ENCODE results near the gene PXYLP1. TPM values are rescaled to one million over a fixed set of nuclear protein-coding genes. Genes with fewer than 3 reads are reported as not detected.

The PXYLP1 gene
- polyA plus RNA-seq, 4 donors: 34.6 to 40.2 (median 39.0) TPM

DNA sequence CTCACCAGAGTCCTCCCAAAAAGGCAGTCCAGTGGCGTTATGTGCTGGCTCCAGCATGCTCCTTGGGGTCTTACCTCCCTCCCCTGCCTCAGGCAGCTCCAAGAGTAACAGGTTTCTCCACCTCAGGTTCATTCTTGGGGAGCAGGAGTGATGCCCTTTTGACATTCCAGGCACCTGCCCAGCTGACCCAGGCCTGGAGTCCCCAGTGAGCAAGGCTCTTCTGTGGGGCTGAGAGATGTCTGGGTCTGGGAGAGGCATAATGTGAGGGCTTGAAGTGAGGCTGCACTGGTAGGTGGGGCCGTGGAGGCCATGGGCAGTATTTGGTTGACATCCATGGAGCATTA lies 15.3 kb downstream of the PXYLP1 start:
- DNase-seq (ENCODE audit: low read depth in 4 of 4, low spot score in 2 of 4): no peak

GRCh38 chr3:141248064-141248463 lies 16.4 kb downstream of the PXYLP1 start:
- no peak for DNase-seq (ENCODE audit: low read depth in 4 of 4, low spot score in 2 of 4)

GRCh38 chr3:141249041-141249440 lies 17.4 kb downstream of the PXYLP1 start:
- DNase-seq (ENCODE audit: low read depth in 4 of 4, low spot score in 2 of 4): no peak

- no peak for DNase-seq (ENCODE audit: low read depth in 4 of 4, low spot score in 2 of 4)
Observed at GRCh38 chr3:141250342-141250741, 18.7 kb downstream of the PXYLP1 start.

GRCh38 chr3:141250828-141251227 lies 19.2 kb downstream of the PXYLP1 start:
- DNase-seq (ENCODE audit: low read depth in 4 of 4, low spot score in 2 of 4): no peak

DNA sequence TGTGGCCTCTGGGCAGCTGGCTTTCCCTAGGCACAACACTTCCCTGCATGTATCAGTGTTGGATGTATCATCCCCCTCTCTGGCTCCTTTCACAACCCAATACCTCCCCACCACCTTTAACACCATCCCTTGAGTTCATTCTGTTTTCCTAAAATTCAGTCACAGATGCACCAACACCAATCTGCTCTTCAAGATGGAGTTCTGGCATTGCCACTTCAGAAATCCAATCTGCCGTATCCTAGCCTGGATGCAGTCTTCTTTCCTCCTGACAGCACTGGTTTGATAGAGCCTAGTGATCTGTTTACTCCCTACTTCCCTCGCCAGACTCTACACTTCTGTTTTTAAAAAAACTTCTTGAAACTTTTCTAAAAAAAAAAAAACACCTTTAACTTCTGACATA lies 21.7 kb downstream of the PXYLP1 start:
- no peak for DNase-seq (ENCODE audit: low read depth in 4 of 4, low spot score in 2 of 4)

GRCh38 chr3:141253811-141254210 lies 22.2 kb downstream of the PXYLP1 start:
- DNase-seq (ENCODE audit: low read depth in 4 of 4, low spot score in 2 of 4): no peak

DNA sequence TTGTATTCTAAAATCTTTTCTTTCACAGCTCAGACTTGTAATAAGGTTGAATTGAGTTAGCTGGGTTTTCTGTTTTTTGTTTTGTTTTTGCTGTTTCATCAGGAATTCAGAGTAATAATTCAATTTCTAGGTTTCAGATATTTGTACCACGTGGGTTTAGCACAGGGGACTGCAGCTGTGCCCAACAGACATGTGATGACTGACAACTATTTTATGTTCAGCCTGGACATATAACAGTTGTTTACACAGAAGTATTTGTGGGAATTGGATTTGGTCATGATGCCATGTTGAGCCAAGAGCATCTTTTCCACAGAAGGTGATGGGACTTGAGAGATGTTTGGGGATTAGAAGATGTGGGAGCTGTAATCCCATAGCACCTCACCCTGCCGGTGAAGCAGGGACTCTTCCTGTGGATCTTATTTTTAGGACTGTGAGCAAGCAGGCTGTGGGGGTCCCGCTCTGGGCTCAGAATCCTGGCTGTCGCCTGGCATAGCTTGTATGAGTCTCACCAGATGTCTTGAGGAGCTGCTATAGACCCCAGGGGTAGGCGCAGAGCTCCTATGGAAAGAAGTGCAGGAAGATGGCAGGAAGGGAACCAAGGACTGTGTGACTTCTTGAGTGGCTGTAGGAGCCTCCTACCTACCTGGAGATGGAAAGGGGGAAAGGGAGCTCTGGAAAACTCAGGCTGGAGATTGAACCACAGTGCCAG lies 23.7 kb downstream of the PXYLP1 start:
- no peak for DNase-seq (ENCODE audit: low read depth in 4 of 4, low spot score in 2 of 4)

- DNase-seq (ENCODE audit: low read depth in 4 of 4, low spot score in 2 of 4): no peak
Observed at GRCh38 chr3:141255846-141256261, 24.2 kb downstream of the PXYLP1 start.

- no peak for DNase-seq (ENCODE audit: low read depth in 4 of 4, low spot score in 2 of 4)
Observed at GRCh38 chr3:141256820-141257219, 25.2 kb downstream of the PXYLP1 start.

DNA sequence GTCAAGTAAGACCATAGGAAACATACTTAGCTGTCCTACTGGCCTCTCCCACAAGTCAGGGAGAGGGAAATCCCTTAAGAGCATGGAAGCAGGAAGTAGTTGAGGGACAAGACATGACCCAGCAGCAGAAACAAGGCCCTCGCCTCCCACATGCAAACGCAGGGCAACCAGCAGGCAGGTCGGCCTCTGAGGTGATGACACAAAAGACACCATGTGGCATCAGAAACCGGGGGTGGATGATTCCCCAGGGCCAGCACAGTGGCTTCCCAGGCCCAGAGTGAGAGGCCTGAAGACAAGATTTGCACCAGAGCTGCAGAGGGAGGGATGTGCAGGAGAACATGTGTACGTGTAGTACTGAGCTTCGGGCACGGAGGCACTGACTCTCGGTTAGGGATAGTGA lies 26.3 kb downstream of the PXYLP1 start:
- DNase-seq (ENCODE audit: low read depth in 4 of 4, low spot score in 2 of 4): no peak

GRCh38 chr3:141258973-141259372 lies 27.3 kb downstream of the PXYLP1 start:
- no peak for DNase-seq (ENCODE audit: low read depth in 4 of 4, low spot score in 2 of 4)

- no peak for DNase-seq (ENCODE audit: low read depth in 4 of 4, low spot score in 2 of 4)
Observed at GRCh38 chr3:141259821-141260629, 28.4 kb downstream of the PXYLP1 start.

GRCh38 chr3:141260630-141260927 lies 29.0 kb downstream of the PXYLP1 start:
- DNase-seq (ENCODE audit: low read depth in 4 of 4, low spot score in 2 of 4): no peak

- no peak for DNase-seq (ENCODE audit: low read depth in 4 of 4, low spot score in 2 of 4)
Observed at GRCh38 chr3:141261472-141262307, 30.1 kb downstream of the PXYLP1 start.

GRCh38 chr3:141262308-141262705 lies 30.7 kb downstream of the PXYLP1 start:
- no peak for DNase-seq (ENCODE audit: low read depth in 4 of 4, low spot score in 2 of 4)

DNA sequence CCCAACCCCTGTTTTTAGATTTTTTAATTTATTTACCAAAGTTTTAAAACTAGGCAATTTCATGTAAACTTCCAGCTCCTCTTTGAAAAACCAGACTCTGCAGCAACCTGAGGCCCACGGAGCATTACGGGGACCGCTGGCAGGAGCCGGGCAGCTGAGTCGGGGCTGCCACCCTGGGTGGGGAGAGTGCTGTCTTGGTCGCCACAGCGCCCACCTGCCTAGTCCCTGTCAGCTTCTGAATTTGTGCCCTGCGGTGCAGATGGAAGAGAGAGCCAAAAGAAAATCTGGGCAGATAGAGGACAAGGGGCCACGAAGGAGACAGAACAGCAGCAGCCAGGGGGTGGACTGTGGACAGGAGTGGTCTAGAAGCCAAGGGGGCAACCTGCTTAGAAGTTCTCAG lies 34.6 kb downstream of the PXYLP1 start:
- DNase-seq (ENCODE audit: low read depth in 4 of 4, low spot score in 2 of 4): no peak

DNA sequence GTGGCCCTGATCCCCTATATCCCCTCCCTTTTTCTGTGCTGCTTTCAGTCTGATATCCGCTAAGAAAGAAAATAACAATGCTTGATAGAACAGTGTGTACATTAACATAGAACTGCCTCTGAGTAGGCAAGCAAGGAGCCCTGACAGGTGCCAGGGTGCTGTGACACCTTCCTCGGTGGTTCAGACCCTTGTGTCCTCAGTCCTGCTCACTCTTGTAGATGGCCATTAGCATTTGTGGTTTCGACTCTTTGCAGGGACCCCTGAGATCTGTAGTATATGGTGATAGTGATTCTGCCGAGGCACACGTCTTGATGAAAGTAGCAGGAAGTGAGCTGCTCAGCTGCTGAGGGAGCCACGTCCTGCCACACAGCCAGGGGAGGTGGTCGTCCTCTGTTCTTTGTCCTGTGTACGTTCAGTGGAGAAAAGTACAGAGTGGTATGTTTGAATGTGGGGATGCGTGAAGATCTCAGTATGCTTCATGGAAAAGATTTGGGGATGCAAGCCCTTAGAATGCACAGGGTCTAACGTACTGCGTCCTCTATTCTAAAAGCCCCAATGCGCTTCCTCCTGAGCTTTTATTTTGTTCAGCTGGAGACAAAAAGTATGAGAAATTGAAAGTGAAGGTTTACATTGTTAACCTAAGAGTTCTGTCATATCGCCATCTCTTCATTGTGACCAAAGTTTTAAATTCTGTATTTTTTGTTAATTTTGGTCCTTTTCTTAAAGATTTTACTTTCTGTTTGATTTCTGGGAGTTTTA lies 35.4 kb downstream of the PXYLP1 start:
- DNase-seq (ENCODE audit: low read depth in 4 of 4, low spot score in 2 of 4): no peak

- DNase-seq (ENCODE audit: low read depth in 4 of 4, low spot score in 2 of 4): no peak
Observed at GRCh38 chr3:141267629-141268028, 36.0 kb downstream of the PXYLP1 start.

GRCh38 chr3:141268306-141268705 lies 36.7 kb downstream of the PXYLP1 start:
- no peak for DNase-seq (ENCODE audit: low read depth in 4 of 4, low spot score in 2 of 4)

DNA sequence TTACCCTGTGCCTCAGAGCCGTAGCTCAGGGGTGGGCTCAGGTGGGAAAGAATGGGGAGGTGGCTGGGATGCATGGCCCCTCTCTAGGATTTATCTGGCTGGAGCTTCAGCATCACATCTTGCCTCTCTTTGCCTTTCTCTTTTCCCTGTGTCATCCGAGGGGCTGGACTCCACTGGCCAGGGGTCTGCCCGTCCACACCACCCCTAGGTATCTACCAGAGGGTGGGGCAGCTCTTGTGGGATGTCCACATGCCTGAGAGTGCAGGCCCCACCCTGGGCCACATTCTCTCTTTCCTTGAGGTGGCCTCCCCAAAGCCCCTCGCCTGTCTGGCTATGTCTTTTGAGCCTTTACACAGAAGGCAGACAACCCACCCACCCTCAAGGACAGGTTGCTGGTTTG lies 37.2 kb downstream of the PXYLP1 start:
- DNase-seq (ENCODE audit: low read depth in 4 of 4, low spot score in 2 of 4): no peak
